Femur (tissue), 1 donor: ENCODE measurements around the gene CCDC68.
"Not testable (repeated sequence)": the region's sequence is repeated elsewhere in the genome, so short reads cannot be mapped to it uniquely, and the experiment has no call there.

Experiments used
- DNase-seq: peaks from one replicate; pipeline ENCODE4 v3.0.0-alpha.2; 2017

CCDC68 gene

GRCh38 chr18:54871231-54871630 is 88.0 kb downstream of the CCDC68 start:
- no peak for DNase-seq

- DNase-seq: no peak
Observed at GRCh38 chr18:54867131-54867530, 92.1 kb downstream of the CCDC68 start.

GRCh38 chr18:54860941-54861340 is 98.3 kb downstream of the CCDC68 start:
- DNase-seq: no peak

- no peak for DNase-seq
Observed at GRCh38 chr18:54859667-54860421, 99.4 kb downstream of the CCDC68 start.

GRCh38 chr18:54857499-54857898 is 101.8 kb downstream of the CCDC68 start:
- no peak for DNase-seq

- DNase-seq: no peak
Observed at GRCh38 chr18:54856105-54856646, 103.1 kb downstream of the CCDC68 start.

- DNase-seq: not testable (repeated sequence)
Observed at GRCh38 chr18:54855050-54855449, 104.2 kb downstream of the CCDC68 start.

- no peak for DNase-seq
Observed at GRCh38 chr18:54852780-54853675, 106.2 kb downstream of the CCDC68 start.
